ENCODE results near the gene TSR3.
"Not testable (repeated sequence)": the region's sequence is repeated elsewhere in the genome, so short reads cannot be mapped to it uniquely, and the experiment has no call there.

Gene TSR3

GRCh38 chr16:1337486-1337885 is 14.2 kb downstream of the TSR3 start:
- no peak for DNase-seq (ENCODE audit: low spot score)

GRCh38 chr16:1336619-1337018 is 15.1 kb downstream of the TSR3 start:
- no peak for DNase-seq (ENCODE audit: low spot score)

- no peak for DNase-seq (ENCODE audit: low spot score)
Measured at GRCh38 chr16:1335996-1336395, 15.7 kb downstream of the TSR3 start.

- DNase-seq (ENCODE audit: low spot score) = no peak
Measured at GRCh38 chr16:1335211-1335971, 16.3 kb downstream of the TSR3 start.

- no peak for DNase-seq (ENCODE audit: low spot score)
Measured at GRCh38 chr16:1334739-1335138, 16.9 kb downstream of the TSR3 start.

- no peak for DNase-seq (ENCODE audit: low spot score)
Measured at GRCh38 chr16:1333854-1334700, 17.6 kb downstream of the TSR3 start.

- no peak for DNase-seq (ENCODE audit: low spot score)
Measured at GRCh38 chr16:1333149-1333812, 18.4 kb downstream of the TSR3 start, which contains the start of gene BAIAP3. TSS of gene BAIAP3 (plus strand) at chr16:1333645. CDS start at chr16:1338550, 4,905 bp downstream.

- DNase-seq (ENCODE audit: low spot score) = no peak
Measured at GRCh38 chr16:1332618-1333148, 19.0 kb downstream of the TSR3 start.

GRCh38 chr16:1331712-1332617 is 19.7 kb downstream of the TSR3 start:
- DNase-seq (ENCODE audit: low spot score) = peak; percentile 47

GRCh38 chr16:1330931-1331711 is 20.6 kb downstream of the TSR3 start:
- DNase-seq (ENCODE audit: low spot score) = no peak

GRCh38 chr16:1330260-1330914 is 21.3 kb downstream of the TSR3 start:
- no peak for DNase-seq (ENCODE audit: low spot score)

- not testable (repeated sequence) for DNase-seq (ENCODE audit: low spot score)
Measured at GRCh38 chr16:1328961-1329360, 22.7 kb downstream of the TSR3 start.

- not testable (repeated sequence) for DNase-seq (ENCODE audit: low spot score)
Measured at GRCh38 chr16:1328136-1328535, 23.5 kb downstream of the TSR3 start.

- DNase-seq (ENCODE audit: low spot score) = no peak
Measured at GRCh38 chr16:1327619-1327947, 24.1 kb downstream of the TSR3 start.

GRCh38 chr16:1326946-1327618 is 24.6 kb downstream of the TSR3 start:
- no peak for DNase-seq (ENCODE audit: low spot score)

- no peak for DNase-seq (ENCODE audit: low spot score)
Measured at GRCh38 chr16:1326391-1326790, 25.3 kb downstream of the TSR3 start.

- no peak for DNase-seq (ENCODE audit: low spot score)
Measured at GRCh38 chr16:1325673-1326371, 25.9 kb downstream of the TSR3 start.

GRCh38 chr16:1325261-1325660 is 26.4 kb downstream of the TSR3 start:
- no peak for DNase-seq (ENCODE audit: low spot score)

GRCh38 chr16:1324286-1324826 is 27.3 kb downstream of the TSR3 start:
- no peak for DNase-seq (ENCODE audit: low spot score)

All from HuH-7 (cell line).